Measurements from ENCODE around the gene FIGNL2.
"Not testable (repeated sequence)": the region's sequence is repeated elsewhere in the genome, so short reads cannot be mapped to it uniquely, and the experiment has no call there.

Gene FIGNL2

GRCh38 chr12:51836827-51837173, 11.7 kb downstream of the FIGNL2 start:
- Mint-ChIP-seq H3K9me3 (no peaks in the 10 kb centered on the region), H3K27ac (no peak overlapping the region), H3K4me3 (no peak overlapping the region), H3K27me3 (peaks cover 71% of the 10 kb centered on the region), H3K4me1 (peaks cover 11% of the 10 kb centered on the region), H3K36me3 (no peaks in the 10 kb centered on the region)
- ATAC-seq, result no peak

- Mint-ChIP-seq H3K4me3 (no peak overlapping the region), H3K4me1 (peaks cover 11% of the 10 kb centered on the region), H3K27ac (no peak overlapping the region), H3K9me3 (no peaks in the 10 kb centered on the region), H3K27me3 (peaks cover 69% of the 10 kb centered on the region), H3K36me3 (no peaks in the 10 kb centered on the region)
- ATAC-seq, result no peak
These were observed 12.3 kb downstream of the FIGNL2 start for GRCh38 chr12:51836041-51836826.

GRCh38 chr12:51834411-51834810, 14.1 kb downstream of the FIGNL2 start:
- no peak for ATAC-seq
- peaks cover 66% of the 10 kb centered on the region for H3K27me3 Mint-ChIP-seq
- no peak overlapping the region for H3K27ac Mint-ChIP-seq
- no peaks in the 10 kb centered on the region for H3K9me3 Mint-ChIP-seq
- H3K36me3 Mint-ChIP-seq, result no peaks in the 10 kb centered on the region
- peaks cover 11% of the 10 kb centered on the region for H3K4me1 Mint-ChIP-seq
- no peak overlapping the region for H3K4me3 Mint-ChIP-seq

- H3K9me3 Mint-ChIP-seq, result no peaks in the 10 kb centered on the region
- H3K27ac Mint-ChIP-seq, result no peak overlapping the region
- peaks cover 66% of the 10 kb centered on the region for H3K27me3 Mint-ChIP-seq
- peaks cover 13% of the 10 kb centered on the region for H3K4me1 Mint-ChIP-seq
- no peak overlapping the region for H3K4me3 Mint-ChIP-seq
- H3K36me3 Mint-ChIP-seq, result no peaks in the 10 kb centered on the region
- no peak for ATAC-seq
These were observed 14.9 kb downstream of the FIGNL2 start for GRCh38 chr12:51833448-51834227.

- no peak overlapping the region for H3K27ac Mint-ChIP-seq
- peaks cover 68% of the 10 kb centered on the region for H3K27me3 Mint-ChIP-seq
- no peak overlapping the region for H3K4me3 Mint-ChIP-seq
- no peaks in the 10 kb centered on the region for H3K36me3 Mint-ChIP-seq
- H3K4me1 Mint-ChIP-seq, result peaks cover 23% of the 10 kb centered on the region
- H3K9me3 Mint-ChIP-seq, result no peaks in the 10 kb centered on the region
- no peak for ATAC-seq
These were observed 16.0 kb downstream of the FIGNL2 start for GRCh38 chr12:51832354-51833107.

- H3K27ac Mint-ChIP-seq, ATAC-seq, H3K36me3 Mint-ChIP-seq, H3K4me3 Mint-ChIP-seq, H3K9me3 Mint-ChIP-seq: not testable (repeated sequence)
- Mint-ChIP-seq H3K27me3 (peaks cover 61% of the 10 kb centered on the region), H3K4me1 (peaks cover 23% of the 10 kb centered on the region)
These were observed 16.7 kb downstream of the FIGNL2 start for GRCh38 chr12:51831817-51832216.

GRCh38 chr12:51829641-51830040, 18.9 kb downstream of the FIGNL2 start:
- ATAC-seq, result no peak
- Mint-ChIP-seq H3K4me1 (peaks cover 23% of the 10 kb centered on the region), H3K27ac (no peak overlapping the region), H3K27me3 (peaks cover 77% of the 10 kb centered on the region), H3K9me3 (no peaks in the 10 kb centered on the region), H3K36me3 (no peaks in the 10 kb centered on the region), H3K4me3 (no peak overlapping the region)

- H3K4me1 Mint-ChIP-seq, result peaks cover 23% of the 10 kb centered on the region
- H3K36me3 Mint-ChIP-seq, result no peaks in the 10 kb centered on the region
- H3K27me3 Mint-ChIP-seq, result peaks cover 72% of the 10 kb centered on the region
- no peak for ATAC-seq
- H3K4me3 Mint-ChIP-seq, result no peak overlapping the region
- no peaks in the 10 kb centered on the region for H3K9me3 Mint-ChIP-seq
- no peak overlapping the region for H3K27ac Mint-ChIP-seq
These were observed 19.5 kb downstream of the FIGNL2 start for GRCh38 chr12:51829011-51829481.

- ATAC-seq, result peak; percentile 75
- peaks cover 63% of the 10 kb centered on the region for H3K27me3 Mint-ChIP-seq
- no peaks in the 10 kb centered on the region for H3K9me3 Mint-ChIP-seq
- H3K4me3 Mint-ChIP-seq, result no peak overlapping the region
- H3K4me1 Mint-ChIP-seq, result peaks cover 21% of the 10 kb centered on the region
- H3K36me3 Mint-ChIP-seq, result no peaks in the 10 kb centered on the region
- H3K27ac Mint-ChIP-seq, result no peak overlapping the region
These were observed 20.3 kb downstream of the FIGNL2 start for GRCh38 chr12:51827925-51828818.

- peaks cover 50% of the 10 kb centered on the region for H3K27me3 Mint-ChIP-seq
- no peaks in the 10 kb centered on the region for H3K36me3 Mint-ChIP-seq
- H3K27ac Mint-ChIP-seq, result no peak overlapping the region
- no peak for ATAC-seq
- no peaks in the 10 kb centered on the region for H3K9me3 Mint-ChIP-seq
- H3K4me1 Mint-ChIP-seq, result peaks cover 11% of the 10 kb centered on the region
- H3K4me3 Mint-ChIP-seq, result no peak overlapping the region
These were observed 21.6 kb downstream of the FIGNL2 start for GRCh38 chr12:51826881-51827280.

- Mint-ChIP-seq H3K36me3 (no peaks in the 10 kb centered on the region), H3K27me3 (peaks cover 40% of the 10 kb centered on the region), H3K4me3 (no peak overlapping the region), H3K27ac (no peak overlapping the region), H3K9me3 (no peaks in the 10 kb centered on the region), H3K4me1 (peaks cover 11% of the 10 kb centered on the region)
- ATAC-seq, result no peak
These were observed 23.3 kb downstream of the FIGNL2 start for GRCh38 chr12:51825216-51825615.

- no peak for ATAC-seq
- Mint-ChIP-seq H3K4me3 (no peak overlapping the region), H3K27ac (no peak overlapping the region), H3K9me3 (no peaks in the 10 kb centered on the region), H3K4me1 (peaks cover 11% of the 10 kb centered on the region), H3K27me3 (peaks cover 40% of the 10 kb centered on the region), H3K36me3 (no peaks in the 10 kb centered on the region)
These were observed 24.5 kb downstream of the FIGNL2 start for GRCh38 chr12:51823875-51824565.

GRCh38 chr12:51822956-51823355, 25.6 kb downstream of the FIGNL2 start:
- Mint-ChIP-seq H3K27me3 (peaks cover 40% of the 10 kb centered on the region), H3K4me1 (peaks cover 3% of the 10 kb centered on the region), H3K4me3 (no peak overlapping the region), H3K36me3 (no peaks in the 10 kb centered on the region), H3K27ac (no peak overlapping the region), H3K9me3 (no peaks in the 10 kb centered on the region)
- ATAC-seq, result no peak

- no peaks in the 10 kb centered on the region for H3K4me1 Mint-ChIP-seq
- H3K4me3 Mint-ChIP-seq, result no peak overlapping the region
- peaks cover 45% of the 10 kb centered on the region for H3K27me3 Mint-ChIP-seq
- no peak for ATAC-seq
- H3K9me3 Mint-ChIP-seq, result no peaks in the 10 kb centered on the region
- no peak overlapping the region for H3K27ac Mint-ChIP-seq
- no peaks in the 10 kb centered on the region for H3K36me3 Mint-ChIP-seq
These were observed 26.3 kb downstream of the FIGNL2 start for GRCh38 chr12:51822261-51822616.
